NCI-H2171 treated with DMSO at 0.1 percent for 48 hours (cell line): ENCODE results near the gene JMJD1C.
"Not testable (repeated sequence)": the region's sequence is repeated elsewhere in the genome, so short reads cannot be mapped to it uniquely, and the experiment has no call there.

ENCODE experiments used
- DNase-seq: peaks from one replicate; lab custom pipeline; 2025; lab: John Stamatoyannopoulos, UW

Gene JMJD1C

DNA sequence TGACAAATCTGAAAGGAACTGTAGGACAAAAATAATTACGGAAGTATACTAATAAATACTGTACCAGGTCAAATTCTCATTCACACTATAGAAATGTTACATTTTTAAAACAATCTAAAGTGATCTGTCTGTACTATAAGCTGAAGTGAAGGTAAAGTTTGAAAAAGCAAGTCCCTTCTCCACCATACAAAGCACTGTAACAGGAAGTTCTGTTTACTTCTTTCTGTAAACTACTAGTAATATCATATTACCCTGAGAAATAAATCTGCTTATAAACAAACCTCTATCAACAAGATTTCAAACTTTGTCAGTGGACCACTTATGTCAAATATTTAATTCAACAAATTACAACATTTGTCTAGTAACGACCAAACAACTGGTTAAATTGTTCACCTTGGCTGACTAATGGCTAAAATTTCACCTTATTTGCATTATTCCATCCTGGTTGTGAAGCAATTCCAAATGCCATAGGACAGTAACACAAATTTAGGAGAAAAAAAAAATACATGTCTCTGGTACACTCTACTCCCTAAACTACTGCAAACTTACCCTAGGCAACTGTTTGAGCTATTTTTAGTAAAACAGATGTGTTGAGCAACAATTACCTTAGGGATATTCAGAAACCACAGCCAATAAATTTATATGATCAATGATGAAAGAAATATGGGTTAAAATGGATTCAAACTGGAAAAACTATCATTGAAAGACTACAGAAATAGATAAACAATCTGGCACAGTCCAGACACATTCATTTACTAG is 206.7 kb downstream of the JMJD1C start:
- DNase-seq = no peak

DNA sequence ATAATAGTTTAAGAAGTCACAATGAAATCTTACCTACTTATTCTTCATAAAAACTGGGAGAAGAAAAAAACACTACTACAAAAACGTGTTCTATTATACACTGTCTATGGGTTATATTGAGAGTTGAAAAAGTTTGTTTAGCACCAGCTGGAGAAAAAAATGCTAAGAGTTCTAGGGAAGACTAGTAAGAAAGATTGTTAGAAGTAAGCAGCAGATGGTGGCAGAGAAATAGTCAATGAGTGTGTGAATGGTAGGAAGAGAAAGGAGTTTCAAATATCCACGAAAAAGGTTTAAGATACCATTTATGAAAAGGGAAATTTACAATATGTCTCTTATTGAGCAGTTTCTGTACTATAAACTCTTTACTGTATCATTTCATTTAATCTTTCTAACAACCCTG is 208.0 kb downstream of the JMJD1C start:
- peak; percentile 13 for DNase-seq

DNA sequence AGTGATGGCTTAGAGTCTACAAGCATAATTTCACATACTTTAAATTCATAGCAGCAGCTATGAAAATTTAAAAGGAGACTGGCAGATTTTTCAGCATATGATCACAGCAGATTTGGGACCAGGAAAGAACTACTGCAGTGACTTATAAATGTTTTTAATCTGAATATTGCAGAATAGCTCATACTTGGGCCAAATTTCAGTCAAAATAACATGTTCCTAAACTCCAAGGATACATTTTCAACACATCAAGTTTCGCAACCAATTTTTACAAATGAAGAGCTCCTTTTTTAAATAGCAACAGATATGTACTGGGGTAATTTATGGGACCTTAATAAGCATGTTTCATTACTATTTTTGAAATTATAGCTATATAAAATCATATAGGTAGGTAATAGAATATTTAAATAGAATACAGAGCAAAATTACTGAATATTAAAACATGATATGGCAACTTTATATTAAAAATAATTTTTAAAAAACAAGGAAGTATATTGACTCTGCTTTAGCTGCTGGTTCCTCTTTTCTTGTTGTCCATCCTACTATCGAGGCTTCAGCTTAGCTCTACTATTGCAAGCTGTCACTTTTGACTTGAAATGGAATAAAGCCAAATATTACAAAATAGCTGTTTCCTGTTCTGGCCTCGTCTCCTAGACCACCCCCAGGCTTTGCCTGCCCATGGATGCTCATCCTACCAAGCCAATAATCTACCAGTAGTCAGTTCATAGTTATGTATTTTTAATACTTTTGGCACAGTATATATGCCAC is 209.6 kb downstream of the JMJD1C start:
- DNase-seq = no peak

DNA sequence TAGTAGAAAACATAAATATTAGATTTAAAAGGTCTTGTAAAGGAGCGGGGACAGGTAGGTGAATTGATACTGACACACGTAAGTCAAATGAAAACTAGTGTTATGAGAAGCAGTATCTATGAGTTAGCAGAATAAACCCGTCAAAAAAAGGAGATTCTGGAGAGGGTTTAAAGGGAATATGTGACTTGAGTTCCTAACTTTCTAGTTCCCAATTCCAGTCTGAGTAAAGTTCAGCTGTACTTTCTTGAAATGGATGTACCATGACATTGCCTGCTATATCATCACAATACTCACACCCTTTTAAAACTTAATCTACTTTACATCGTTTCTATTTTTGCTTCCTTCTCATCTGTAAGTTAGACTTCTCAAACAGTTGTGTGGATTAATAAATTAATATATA is 210.5 kb downstream of the JMJD1C start:
- no peak for DNase-seq

DNA sequence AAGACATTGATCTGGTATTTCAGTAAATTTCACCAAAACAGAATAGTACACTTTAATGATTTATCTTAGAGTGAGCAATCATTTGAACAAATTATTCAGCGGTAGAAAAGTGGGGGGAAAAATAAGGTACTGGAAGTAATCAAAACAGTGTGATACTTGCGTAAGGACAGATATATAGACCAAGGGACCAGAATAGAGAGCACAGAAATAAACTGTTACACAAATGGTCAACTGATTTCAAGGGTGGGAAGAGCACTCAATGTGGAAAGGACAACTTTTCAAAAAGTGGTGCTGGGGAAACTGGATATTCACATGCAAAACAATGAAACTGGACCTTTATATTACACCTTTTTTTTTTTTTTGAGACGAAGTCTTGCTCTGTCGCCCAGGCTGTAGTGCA is 212.7 kb downstream of the JMJD1C start:
- DNase-seq = no peak

DNA sequence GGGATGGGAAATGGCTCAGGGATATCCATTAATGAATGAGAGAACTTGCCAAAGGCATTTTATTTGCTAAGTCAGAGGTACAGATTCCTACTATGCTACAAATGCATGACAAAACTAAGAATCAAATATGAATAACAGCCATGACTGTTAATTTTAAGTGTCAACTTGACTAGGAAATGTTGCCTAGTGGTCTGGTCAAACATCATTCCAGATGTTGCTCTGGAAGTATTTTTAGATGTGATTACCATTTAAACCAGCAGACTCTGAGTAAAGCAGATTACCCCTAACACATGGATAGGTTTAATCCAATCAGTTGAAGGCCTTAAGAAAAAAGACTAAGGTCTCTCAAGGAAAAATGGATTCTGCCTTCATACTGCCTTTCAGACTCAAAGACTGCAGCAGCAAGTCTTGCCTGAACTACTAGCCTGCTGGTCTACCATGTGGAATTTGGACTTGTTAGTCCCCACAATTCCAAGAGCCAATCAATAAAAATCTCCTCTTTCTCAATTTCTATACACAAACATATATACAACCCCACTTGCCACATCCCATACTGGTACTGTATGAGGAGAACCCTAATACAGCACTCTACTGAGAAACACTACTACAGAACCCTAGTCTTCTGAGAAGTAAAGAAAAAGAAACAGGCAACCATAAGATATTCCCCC is 213.5 kb downstream of the JMJD1C start:
- DNase-seq = no peak

DNA sequence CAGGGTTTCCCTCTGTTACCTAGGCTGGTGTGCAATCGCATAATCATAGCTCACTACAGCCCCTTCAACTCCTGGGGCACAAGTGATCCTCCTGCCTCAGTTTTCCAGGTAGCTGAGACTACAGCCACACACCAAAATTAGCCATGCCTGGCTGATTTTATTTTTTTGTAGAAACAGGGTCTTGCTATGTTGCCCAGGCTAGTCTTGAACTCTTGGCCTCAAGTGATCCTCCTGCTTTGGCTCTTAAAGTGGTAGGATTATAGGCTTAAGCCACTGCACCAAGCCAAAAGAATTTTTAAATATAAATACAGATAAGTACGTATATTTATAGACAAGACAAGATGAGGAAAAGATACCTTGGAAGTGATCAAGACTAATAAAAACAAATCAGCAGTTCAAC is 215.7 kb downstream of the JMJD1C start:
- no peak for DNase-seq

DNA sequence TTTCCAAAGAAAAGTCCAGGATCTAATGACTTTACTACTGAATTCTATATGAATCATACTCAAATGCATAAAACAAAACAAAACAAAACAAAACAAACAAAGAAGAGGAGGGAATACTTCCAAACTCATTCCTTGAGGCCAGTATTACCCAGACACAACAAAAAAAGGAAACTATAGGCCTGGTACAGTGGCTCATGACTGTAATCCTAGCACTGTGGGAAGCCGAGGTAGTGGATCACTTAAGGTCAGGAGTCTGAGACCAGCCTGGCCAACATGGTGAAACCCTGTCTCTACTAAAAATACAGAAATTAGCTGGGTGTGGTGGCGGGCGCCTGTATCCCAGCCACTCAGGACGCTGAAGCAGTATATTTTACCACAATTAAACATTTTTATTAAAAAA is 218.0 kb downstream of the JMJD1C start:
- no peak for DNase-seq

DNA sequence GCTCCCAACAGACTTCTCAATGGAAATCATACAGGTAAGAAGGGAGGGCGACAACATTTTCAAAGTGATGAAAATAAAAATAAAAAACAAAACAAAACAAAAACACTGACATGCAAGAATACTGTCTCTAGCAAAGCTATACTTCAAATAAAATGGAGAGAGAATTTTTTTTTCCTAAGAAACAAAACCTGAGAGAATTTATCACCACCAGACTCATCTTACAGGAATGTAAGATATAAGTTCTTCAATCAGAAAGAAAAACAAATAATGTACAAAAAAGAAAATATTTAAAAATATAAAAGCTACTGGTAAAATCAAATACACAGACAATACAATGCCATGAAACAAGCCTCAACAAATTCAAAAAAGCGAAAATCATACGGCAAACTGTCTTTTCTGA is 219.4 kb downstream of the JMJD1C start:
- DNase-seq = no peak

DNA sequence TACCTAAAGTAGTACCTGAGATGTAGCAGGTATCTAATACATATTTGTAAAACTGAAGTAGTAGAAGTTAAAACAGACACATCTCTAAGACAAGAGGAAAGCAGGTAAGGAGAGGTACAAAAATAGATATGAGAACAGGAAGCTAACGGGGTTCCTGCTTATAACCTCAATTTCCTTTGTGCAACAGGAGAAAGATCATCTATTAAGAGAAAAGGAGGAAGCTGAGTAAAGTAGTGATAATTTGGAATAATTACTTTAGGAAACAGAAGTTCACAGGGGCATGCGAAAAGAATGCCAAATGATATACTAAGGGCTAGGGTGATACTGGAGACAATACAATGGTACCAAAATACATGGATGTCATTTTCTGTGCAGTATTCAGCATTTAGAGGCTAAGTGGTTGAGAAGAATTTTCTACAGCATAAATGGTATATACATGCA is 223.9 kb downstream of the JMJD1C start:
- no peak for DNase-seq

DNA sequence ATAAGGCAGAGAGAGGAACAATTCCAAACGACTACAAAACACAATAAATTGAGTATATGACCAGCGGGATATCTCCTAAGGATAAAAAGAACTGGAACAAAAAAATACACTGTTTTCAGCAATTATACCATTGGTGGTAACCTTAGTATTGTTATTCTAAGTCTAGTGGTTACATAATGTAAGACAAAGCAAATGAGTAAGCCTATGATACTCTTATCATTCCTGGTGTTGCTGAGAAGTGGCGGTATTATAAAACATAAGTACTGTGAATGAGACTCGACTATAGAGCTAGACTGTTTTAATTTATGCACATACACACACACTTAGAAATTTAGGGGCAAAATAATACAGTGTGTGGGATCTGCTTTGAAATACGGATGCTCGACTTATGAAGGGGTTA is 225.0 kb downstream of the JMJD1C start:
- no peak for DNase-seq

DNA sequence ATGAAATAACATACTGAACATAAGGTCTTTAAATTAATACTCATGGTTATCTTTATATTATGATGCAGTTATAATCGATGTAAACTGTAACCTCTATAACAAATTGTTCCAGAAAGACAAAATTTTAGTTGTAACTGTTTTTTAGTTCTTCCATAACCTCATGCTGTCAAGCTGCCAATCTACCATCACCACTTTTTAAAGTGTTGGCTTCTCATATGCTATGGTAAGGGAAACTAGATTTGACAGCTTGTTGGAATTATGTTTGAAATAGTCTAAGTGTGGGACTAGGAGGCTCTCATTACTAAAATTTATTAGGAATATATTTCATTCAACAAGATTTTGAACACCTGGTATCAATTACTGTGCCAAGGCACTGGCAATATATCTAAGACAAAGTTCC is 227.3 kb downstream of the JMJD1C start:
- no peak for DNase-seq

DNA sequence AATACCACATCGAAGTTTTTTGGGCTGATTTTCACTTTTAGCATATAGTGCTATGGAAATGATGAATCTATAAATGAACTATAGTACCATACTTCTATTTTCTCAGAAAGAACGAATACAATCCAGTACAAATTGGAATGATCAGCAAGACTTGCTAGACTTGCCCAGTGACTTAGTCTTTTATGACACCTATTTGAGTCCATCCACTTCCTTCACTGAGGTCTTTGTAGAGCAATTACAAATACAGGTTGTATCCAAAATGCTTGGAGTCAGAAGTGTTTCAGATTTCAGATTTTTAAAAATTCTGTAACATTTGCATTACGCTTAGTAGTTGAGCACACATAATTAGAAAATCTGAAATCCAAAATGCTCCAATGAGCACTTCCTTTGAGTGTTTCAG is 228.4 kb downstream of the JMJD1C start:
- no peak for DNase-seq

DNA sequence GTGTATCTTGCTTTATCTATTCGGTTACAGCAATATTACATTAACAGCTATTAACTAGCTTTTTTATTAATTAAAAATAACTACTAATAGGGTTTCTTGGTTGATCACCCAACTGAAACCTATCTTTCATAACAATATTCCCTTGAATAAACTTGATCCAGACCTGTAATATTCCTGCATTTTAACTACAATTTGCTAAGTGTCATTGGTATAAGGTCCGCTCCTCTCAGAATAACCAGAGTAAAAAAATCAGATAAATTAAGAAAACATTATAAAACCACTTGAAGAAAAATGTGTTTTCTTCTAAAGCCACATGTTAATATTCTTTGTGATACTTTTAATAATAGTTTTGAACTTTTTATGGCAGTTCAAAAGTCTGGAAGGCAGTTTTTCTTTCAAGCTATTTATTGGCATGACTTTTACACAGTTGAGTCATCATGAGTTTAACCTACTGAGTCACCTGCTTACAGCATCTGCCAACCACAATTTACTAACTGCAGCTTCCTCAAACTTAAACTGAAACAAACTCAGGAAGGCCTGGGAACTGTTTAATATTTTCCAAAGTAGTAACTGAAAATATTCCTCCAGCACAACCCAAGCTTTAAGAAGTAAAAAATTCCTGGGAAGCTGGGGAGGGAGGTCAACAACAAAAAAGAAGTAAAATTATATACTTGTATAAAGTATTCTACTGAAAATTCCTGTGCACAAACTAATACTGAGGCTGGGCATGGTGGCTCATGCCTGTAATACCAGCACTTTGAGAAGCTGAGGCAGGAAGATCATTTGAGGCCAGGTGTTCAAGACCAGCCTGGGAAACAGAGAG is 229.5 kb downstream of the JMJD1C start:
- DNase-seq = no peak

DNA sequence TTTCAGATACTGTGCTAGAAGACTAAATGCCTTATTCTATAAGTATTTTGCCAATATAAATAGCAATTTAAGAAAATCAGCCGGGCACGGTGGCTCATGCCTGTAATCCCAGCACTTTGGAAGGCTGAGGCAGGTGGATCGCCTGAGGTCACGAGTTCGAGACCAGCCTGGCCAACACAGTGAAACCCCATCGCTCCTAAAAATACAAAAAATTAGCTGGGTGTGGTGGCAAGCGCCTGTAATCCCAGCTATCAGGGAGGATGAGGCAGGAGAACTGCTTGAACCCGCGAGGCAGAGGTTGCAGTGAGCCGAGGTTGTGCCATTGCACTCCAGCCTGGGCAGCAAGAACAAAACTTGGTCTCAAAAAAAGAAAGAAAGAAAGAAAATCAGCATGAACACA is 230.6 kb downstream of the JMJD1C start:
- not testable (repeated sequence) for DNase-seq

DNA sequence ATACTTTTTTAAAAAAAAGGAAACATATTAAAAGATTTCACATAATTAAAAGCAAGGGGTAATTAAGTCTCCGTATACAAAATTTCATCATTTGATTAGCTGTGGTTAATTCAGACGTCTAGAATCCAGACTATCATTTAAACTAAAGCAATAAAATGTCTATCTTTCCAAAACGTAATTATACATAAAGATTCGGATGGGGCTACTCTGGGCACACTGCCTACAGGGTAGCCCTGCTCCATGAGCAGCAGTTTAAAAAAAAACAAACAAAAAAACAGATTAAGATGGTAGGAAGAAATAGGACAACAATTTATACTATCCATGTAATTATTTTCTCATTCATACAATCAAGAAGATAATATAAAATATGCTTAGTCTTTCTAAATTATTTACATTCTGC is 236.6 kb downstream of the JMJD1C start:
- DNase-seq = no peak

DNA sequence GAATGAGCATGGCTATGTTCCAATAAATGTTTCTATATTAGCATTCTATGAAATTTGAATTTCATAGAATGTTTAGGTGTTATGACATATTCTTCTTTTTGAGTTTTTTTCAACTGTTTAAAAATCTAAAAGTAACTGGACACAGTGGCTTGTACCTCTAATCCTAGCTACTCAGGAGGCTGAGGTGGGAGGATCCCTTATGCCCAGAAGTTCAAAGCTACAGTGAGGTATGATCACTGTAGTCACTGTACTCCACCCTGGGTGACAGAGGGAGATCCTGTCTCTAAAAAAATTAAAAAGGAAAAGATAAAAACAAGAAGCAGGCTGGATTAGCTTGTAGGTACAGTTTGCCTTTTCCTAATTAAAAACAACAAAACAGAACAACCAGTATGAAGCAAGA is 237.5 kb downstream of the JMJD1C start:
- DNase-seq = no peak

DNA sequence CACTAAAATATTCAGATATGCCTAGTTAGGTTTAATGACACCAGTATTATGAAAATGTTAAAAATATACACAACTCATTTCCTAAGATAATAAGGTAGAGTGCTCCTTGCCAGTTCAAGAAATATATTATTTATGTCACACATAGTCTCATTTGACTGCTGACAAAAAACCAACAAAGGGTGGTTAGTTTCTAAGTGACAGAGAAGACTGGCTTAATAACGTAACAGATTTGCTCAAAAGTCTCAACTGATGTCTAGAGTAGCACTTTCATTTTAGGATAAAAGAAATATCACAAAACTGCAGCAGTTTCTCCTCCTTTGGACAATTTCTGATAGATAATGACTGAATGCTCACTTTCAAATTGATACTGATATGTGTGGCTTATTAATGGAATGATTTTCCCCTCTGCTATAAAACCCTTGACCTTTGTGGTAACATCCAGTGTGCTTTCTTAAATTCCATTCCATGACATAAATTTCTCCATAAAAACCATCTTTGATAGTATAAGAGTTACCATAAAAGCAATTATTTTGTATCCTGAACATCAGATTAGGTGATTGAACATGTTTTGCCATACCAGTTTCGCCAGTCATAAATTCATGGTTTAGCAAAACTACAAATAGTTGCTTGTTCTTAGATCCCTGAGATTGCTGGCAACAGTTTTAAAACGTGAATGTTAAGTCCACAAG is 238.4 kb downstream of the JMJD1C start:
- no peak for DNase-seq

DNA sequence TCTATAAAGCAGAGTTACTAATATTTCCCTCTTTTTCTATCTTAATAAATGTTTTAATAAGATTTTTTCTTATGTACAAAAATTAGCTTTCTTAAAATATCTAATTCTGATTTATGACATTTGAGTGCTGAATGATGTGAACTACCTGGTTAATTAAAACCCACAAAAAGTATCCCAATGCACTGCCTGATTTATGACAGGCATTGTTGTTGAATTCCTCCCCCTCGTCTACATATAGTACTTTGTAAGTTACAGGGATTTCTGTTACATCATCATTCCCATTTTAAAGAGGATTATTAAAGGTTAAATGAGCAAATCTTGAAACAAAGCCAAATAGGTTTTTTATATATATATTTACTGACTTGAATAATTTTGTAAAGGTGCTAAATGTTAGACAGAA is 241.5 kb downstream of the JMJD1C start:
- DNase-seq = no peak

DNA sequence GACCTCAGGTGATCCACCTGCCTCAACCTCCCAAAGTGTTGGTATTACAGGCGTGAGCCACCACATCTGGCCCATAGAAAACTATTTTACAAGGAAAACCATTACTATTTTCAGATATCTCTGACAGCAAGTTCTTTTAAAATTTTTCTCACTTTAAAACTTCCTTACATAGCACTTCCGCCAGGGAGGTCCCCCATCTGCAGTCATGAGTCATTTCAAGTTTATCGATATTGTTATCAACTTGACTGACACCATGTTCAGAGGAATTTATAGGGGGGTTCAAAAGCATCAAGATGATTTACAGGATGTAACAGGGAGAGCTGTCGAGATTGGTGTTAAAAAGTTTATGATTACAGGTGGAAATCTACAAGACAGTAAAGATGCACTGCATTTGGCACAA is 243.8 kb downstream of the JMJD1C start:
- no peak for DNase-seq

DNA sequence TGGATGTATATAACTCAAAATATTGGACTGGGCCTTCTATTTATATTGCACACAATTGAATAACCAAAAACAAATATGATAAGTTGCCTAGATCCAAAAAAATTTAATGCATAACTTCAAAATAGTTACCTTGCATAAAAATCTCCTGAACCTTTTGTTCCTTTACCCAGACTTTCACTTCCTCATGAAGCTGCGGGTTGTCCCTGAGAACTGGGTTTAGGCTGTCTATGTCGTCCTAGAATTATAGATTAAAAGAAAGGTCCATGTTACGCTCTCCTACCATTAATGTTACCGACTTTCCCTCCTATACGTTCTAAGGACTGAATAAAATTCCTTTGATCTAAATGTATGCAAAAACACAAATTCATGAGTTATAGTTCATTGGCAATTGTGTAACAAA is 246.0 kb downstream of the JMJD1C start:
- DNase-seq = no peak
